IMR-90 (cell line): ENCODE results near the gene BIRC5. TPM values are rescaled to one million over a fixed set of nuclear protein-coding genes. Genes with fewer than 3 reads are reported as not detected.

Experiments
- ATAC-seq: fragments of 200-7000 bp; cut with Tn5 transposase; 2 replicates; pipeline ENCODE4 v1.9.1; 2020; ENCODE audit warnings: low read depth, mild to moderate bottlenecking, moderate library complexity
- BruUV-seq: library from RNA; stranded (reverse); fragments of 400-500 nt; replicated peaks from 2 replicates; lab custom pipeline; 2021; lab: Mats Ljungman, UMichigan
- CTCF ChIA-PET: fragments of 300-600 bp; formaldehyde crosslinking; extraction: SDS; loops from one replicate; lab custom pipeline; 2021; ENCODE audit warnings: antibody characterized with exemption; lab: Yijun Ruan, JAX
- POLR2A ChIA-PET: fragments of 300-600 bp; sonication (Branson Sonifier 250); formaldehyde crosslinking; loops from one replicate; lab custom pipeline; 2022; ENCODE audit warnings: antibody characterized with exemption; ENCODE audit not compliant: unreplicated experiment; lab: Charles Lee
- DNase-seq: peaks from one replicate; pipeline ENCODE4 v3.0.0; 2013
- H2AFZ ChIP-seq: replicated peaks from 2 replicates; pipeline ENCODE3; 2013; ENCODE audit warnings: low read length, mild to moderate bottlenecking; ENCODE audit not compliant: poor library complexity
- H2AK5ac ChIP-seq: 2 replicates; pipeline ENCODE4 v1.6.1; 2013; ENCODE audit warnings: low read depth, low read length, inconsistent platforms
- H2AK9ac ChIP-seq: replicated peaks from 2 replicates; pipeline ENCODE3; 2013; ENCODE audit warnings: mild to moderate bottlenecking, low read depth, low read length, moderate library complexity; ENCODE audit not compliant: poor library complexity
- H2BK120ac ChIP-seq: 2 replicates; pipeline ENCODE4 v1.6.1; 2013; ENCODE audit warnings: low read depth, low read length, inconsistent platforms
- H2BK15ac ChIP-seq: 3 replicates; pipeline ENCODE4 v1.6.1; 2013; ENCODE audit warnings: low read depth, low read length, inconsistent platforms
- H2BK20ac ChIP-seq: 2 replicates; pipeline ENCODE4 v1.6.1; 2013; ENCODE audit warnings: low read depth, mild to moderate bottlenecking, inconsistent platforms, low read length, moderate library complexity
- H2BK5ac ChIP-seq: 2 replicates; pipeline ENCODE4 v1.6.1; 2013; ENCODE audit warnings: mild to moderate bottlenecking, low read depth, low read length, inconsistent platforms; ENCODE audit not compliant: poor library complexity, severe bottlenecking
- H3K14ac ChIP-seq: replicated peaks from 2 replicates; pipeline ENCODE4 v1.6.1; 2013; ENCODE audit warnings: low read depth, low read length, inconsistent platforms
- H3K18ac ChIP-seq: 2 replicates; pipeline ENCODE4 v1.6.1; 2013; ENCODE audit warnings: low read depth, low read length, control low read depth
- H3K23ac ChIP-seq: 2 replicates; pipeline ENCODE4 v1.6.1; 2013; ENCODE audit warnings: low read depth, low read length, inconsistent platforms
- H3K27ac ChIP-seq: 2 replicates; pipeline ENCODE4 v1.5.1; 2013; ENCODE audit warnings: mild to moderate bottlenecking, control low read depth, low read length; ENCODE audit not compliant: insufficient read depth
- H3K27me3 ChIP-seq: 2 replicates; pipeline ENCODE4 v1.6.1; 2013; ENCODE audit warnings: low read length; ENCODE audit not compliant: control insufficient read depth, insufficient read depth
- H3K36me3 ChIP-seq: 2 replicates; pipeline ENCODE4 v1.6.1; 2013; ENCODE audit warnings: low read length, mixed read lengths; ENCODE audit not compliant: control insufficient read depth, insufficient read depth
- H3K4ac ChIP-seq: 2 replicates; pipeline ENCODE4 v1.6.1; 2013; ENCODE audit warnings: low read depth, low read length, inconsistent platforms
- H3K4me1 ChIP-seq: 2 replicates; pipeline ENCODE4 v1.6.1; 2013; ENCODE audit warnings: low read length, mixed read lengths; ENCODE audit not compliant: control insufficient read depth, insufficient read depth
- H3K4me2 ChIP-seq: 2 replicates; pipeline ENCODE4 v1.6.1; 2013; ENCODE audit warnings: low read depth, mild to moderate bottlenecking, control low read depth, low read length, moderate library complexity
- H3K4me3 ChIP-seq: 2 replicates; pipeline ENCODE4 v1.5.1; 2013; ENCODE audit warnings: low read depth, mild to moderate bottlenecking, control low read depth, low read length, moderate library complexity; ENCODE audit not compliant: insufficient read depth
- H3K56ac ChIP-seq: 2 replicates; pipeline ENCODE4 v1.6.1; 2013; ENCODE audit warnings: low read length, inconsistent platforms; ENCODE audit not compliant: insufficient read depth; ENCODE audit errors: extremely low read depth
- H3K79me1 ChIP-seq, 2 experiments: 2 replicates each; pipeline ENCODE4 v1.6.1; 2013; ENCODE audit warnings: low read length in 2 of 2, inconsistent platforms in 1 of 2, low read depth in 1 of 2
- H3K9ac ChIP-seq: 2 replicates; pipeline ENCODE4 v1.6.1; 2013; ENCODE audit warnings: low read depth, low read length, control low read depth
- H3K9me1 ChIP-seq: 2 replicates; pipeline ENCODE4 v1.6.1; 2013; ENCODE audit warnings: low read length, inconsistent platforms; ENCODE audit not compliant: insufficient read depth
- H3K9me3 ChIP-seq: 2 replicates; pipeline ENCODE4 v1.6.1; 2013; ENCODE audit warnings: low read length; ENCODE audit not compliant: control insufficient read depth, insufficient read depth
- H4K20me1 ChIP-seq: 2 replicates; pipeline ENCODE4 v1.6.1; 2013; ENCODE audit warnings: low read length, inconsistent platforms; ENCODE audit not compliant: insufficient read depth
- H4K5ac ChIP-seq: 2 replicates; pipeline ENCODE4 v1.6.1; 2013; ENCODE audit warnings: mild to moderate bottlenecking, low read depth, low read length, control low read depth
- H4K8ac ChIP-seq, 2 experiments: 2 replicates each; pipeline ENCODE4 v1.6.1; 2013; ENCODE audit warnings: low read depth in 2 of 2, low read length in 2 of 2, control low read depth in 1 of 2, inconsistent platforms in 1 of 2
- H4K91ac ChIP-seq: 2 replicates; pipeline ENCODE4 v1.6.1; 2013; ENCODE audit warnings: low read depth, low read length, inconsistent platforms; ENCODE audit not compliant: insufficient read depth
- BHLHE40 ChIP-seq: fragments of 150-350 bp; IDR thresholded peaks from 2 replicates; pipeline ENCODE4 v1.6.1; 2016; ENCODE audit warnings: mild to moderate bottlenecking, low read depth, low read length
- CHD1 ChIP-seq: IDR thresholded peaks from 2 replicates; pipeline ENCODE4 v1.6.1; 2012; ENCODE audit warnings: low read depth, low read length, improper control_type of control experiment
- MAFK ChIP-seq: IDR thresholded peaks from 2 replicates; pipeline ENCODE4 v1.6.1; 2012; ENCODE audit warnings: low read depth, low read length, improper control_type of control experiment
- RAD21 ChIP-seq: IDR thresholded peaks from 2 replicates; pipeline ENCODE4 v1.6.1; 2012; ENCODE audit warnings: low read length, improper control_type of control experiment
- RCOR1 ChIP-seq: IDR thresholded peaks from 2 replicates; pipeline ENCODE4 v1.6.1; 2012; ENCODE audit warnings: mild to moderate bottlenecking, low read length, improper control_type of control experiment; ENCODE audit not compliant: insufficient replicate concordance
- RFX5 ChIP-seq: IDR thresholded peaks from 2 replicates; pipeline ENCODE4 v1.8.0; 2012; ENCODE audit warnings: low read depth, mild to moderate bottlenecking, low read length, moderate library complexity
- USF2 ChIP-seq: fragments of 150-350 bp; IDR thresholded peaks from 2 replicates; pipeline ENCODE4 v1.6.1; 2017; ENCODE audit warnings: mild to moderate bottlenecking, antibody characterized with exemption, low read length, low read depth
- WGBS, 2 experiments: methylation state at CpG; one replicate each; pipeline versions ENCODE4 v1.1.5 to v1.1.7; 2013; ENCODE audit warnings: missing lambda C conversion rate in 2 of 2; ENCODE audit not compliant: insufficient read length in 1 of 2; ENCODE audit errors: extremely low coverage in 2 of 2; 5-methylcytosine and 5-hydroxymethylcytosine counted together
- dilution Hi-C: fragments of 300-500 bp; cut with HindIII; formaldehyde crosslinking; loops from one replicate; pipeline ENCODE4 v1.14.3; 2018; ENCODE audit warnings: low sequenced_read_pairs; ENCODE audit not compliant: unreplicated experiment
- in situ Hi-C: fragments of 300-500 bp; cut with MboI; formaldehyde crosslinking; loops from 3 replicates; pipeline ENCODE4 v1.14.3; 2019; ENCODE audit warnings: low sequenced_read_pairs, inconsistent platforms, mixed read lengths
- intact Hi-C: fragments of 100-400 bp; cut with micrococcal nuclease; formaldehyde crosslinking; loops from 2 replicates; pipeline ENCODE4 v1.10.0; 2022
- polyA plus RNA-seq, 3 experiments: library from polyadenylated mRNA; depleted of rRNA; stranded (reverse); fragments of >200 nt; gene quantifications; 2 replicates each; pipeline ENCODE4 v1.2.3, GENCODE V29; 2012; ENCODE audit warnings: low replicate concordance in 1 of 3
- total RNA-seq: library from RNA; depleted of rRNA; stranded (reverse); fragments of >200 nt; gene quantifications from 2 replicates; pipeline ENCODE4 v1.2.3, GENCODE V29; 2012
- TF ChIP-seq, protein P1 (sequence below): conservative IDR thresholded peaks from 2 replicates; pipeline ENCODE4 v1.5.1; 2012; ENCODE audit warnings: mild to moderate bottlenecking, low read depth, low read length, improper control_type of control experiment

BIRC5 gene
- total and polyA plus RNA-seq, 2 of the 4 experiments (the other 2 are of a cell fraction), result 16.6 to 52.7 TPM

GRCh38 chr17:78236362-78237127 lies 22.5 kb downstream of the BIRC5 start (continued):
- TF ChIP-seq, protein P1, sequence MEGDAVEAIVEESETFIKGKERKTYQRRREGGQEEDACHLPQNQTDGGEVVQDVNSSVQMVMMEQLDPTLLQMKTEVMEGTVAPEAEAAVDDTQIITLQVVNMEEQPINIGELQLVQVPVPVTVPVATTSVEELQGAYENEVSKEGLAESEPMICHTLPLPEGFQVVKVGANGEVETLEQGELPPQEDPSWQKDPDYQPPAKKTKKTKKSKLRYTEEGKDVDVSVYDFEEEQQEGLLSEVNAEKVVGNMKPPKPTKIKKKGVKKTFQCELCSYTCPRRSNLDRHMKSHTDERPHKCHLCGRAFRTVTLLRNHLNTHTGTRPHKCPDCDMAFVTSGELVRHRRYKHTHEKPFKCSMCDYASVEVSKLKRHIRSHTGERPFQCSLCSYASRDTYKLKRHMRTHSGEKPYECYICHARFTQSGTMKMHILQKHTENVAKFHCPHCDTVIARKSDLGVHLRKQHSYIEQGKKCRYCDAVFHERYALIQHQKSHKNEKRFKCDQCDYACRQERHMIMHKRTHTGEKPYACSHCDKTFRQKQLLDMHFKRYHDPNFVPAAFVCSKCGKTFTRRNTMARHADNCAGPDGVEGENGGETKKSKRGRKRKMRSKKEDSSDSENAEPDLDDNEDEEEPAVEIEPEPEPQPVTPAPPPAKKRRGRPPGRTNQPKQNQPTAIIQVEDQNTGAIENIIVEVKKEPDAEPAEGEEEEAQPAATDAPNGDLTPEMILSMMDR, result no peak

DNA sequence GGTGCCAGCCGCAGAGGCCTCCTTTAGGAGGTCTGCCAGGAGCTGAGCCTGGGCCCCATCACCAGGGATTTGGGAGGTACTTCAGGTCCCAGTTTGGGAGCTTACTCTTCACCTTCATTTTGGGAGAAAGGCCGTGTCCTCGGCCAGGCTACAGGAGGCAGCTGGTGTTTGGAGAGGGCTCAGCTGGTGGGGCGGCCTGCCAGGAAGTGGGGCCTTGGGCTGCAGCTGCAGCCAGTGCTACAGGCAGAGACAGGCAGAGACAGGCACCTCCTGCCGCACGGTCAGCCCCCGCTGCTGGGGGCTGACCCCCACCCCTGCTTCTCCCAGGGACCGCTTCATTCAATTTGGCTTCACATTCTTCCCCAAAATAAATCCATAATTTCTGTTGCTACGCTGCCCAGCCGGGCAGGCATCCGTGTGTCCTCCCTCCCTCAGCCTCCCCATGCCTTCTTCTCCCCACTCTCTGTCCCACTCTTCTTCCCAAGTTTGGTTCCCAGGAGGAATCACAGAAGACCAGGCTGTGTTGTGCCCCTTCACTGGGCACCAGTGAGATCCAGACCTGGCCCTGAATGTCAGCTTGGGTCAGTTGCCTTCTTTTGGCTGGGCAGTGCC lies 23.5 kb downstream of the BIRC5 start:
- 35% methylated on average over 4 of the region's 11 CpGs; no CpG with 5 or more reads in 1 of the 2 experiments for WGBS, 2 experiments
- H3K9me1 ChIP-seq, result no peaks in the 10 kb centered on the region
- H3K4me3 ChIP-seq, result no peak overlapping the region
- CTCF ChIA-PET, result interaction anchor here (0.6 to 1.4 kb wide), 2 partner anchors 14 to 132 kb away, joined by 3 to 5 read pairs; no protein-coding TSS in a partner anchor
- no peaks in the 10 kb centered on the region for H3K36me3 ChIP-seq
- no peak overlapping the region for H3K4ac ChIP-seq
- H2BK15ac ChIP-seq, result no peak overlapping the region
- no peak overlapping the region for H3K23ac ChIP-seq
- H2AK5ac ChIP-seq, result no peak overlapping the region
- no peaks in the 10 kb centered on the region for H4K20me1 ChIP-seq
- no peak overlapping the region for H4K5ac ChIP-seq
- H3K27ac ChIP-seq, result no peak overlapping the region
- no peak overlapping the region for H3K14ac ChIP-seq
- no peaks in the 10 kb centered on the region for H3K9me3 ChIP-seq
- H3K4me2 ChIP-seq, result no peak overlapping the region
- H3K18ac ChIP-seq, result no peak overlapping the region
- H3K56ac ChIP-seq, result no peak overlapping the region
- H2AFZ ChIP-seq, result no peak overlapping the region
- no peak overlapping the region for H4K8ac ChIP-seq
- H2BK120ac ChIP-seq, result no peak overlapping the region
- ATAC-seq, result peak; percentile 33; the same call in 1 of the 2 replicates
- no TSS peak for BruUV-seq
- DNase-seq, result no peak
- H3K9ac ChIP-seq, result no peak overlapping the region
- peaks cover 1% of the 10 kb centered on the region; the same call in 1 of the 2 replicates for H3K4me1 ChIP-seq
- dilution Hi-C loops (no loop called here), in situ Hi-C loops (no loop called here), intact Hi-C loops (no loop called here)
- no peak overlapping the region for H2BK5ac ChIP-seq
- POLR2A ChIA-PET, result no interaction called here
- H2AK9ac ChIP-seq, result no peak overlapping the region
- no peak overlapping the region for H4K91ac ChIP-seq
- no peaks in the 10 kb centered on the region for H3K79me1 ChIP-seq
- H3K27me3 ChIP-seq, result peaks cover 31% of the 10 kb centered on the region
- H2BK20ac ChIP-seq, result no peak overlapping the region
- no peak for TF ChIP-seq RCOR1
- TF ChIP-seq BHLHE40, result no peak
- TF ChIP-seq RFX5, result no peak
- TF ChIP-seq MAFK, result no peak
- no peak for TF ChIP-seq USF2
- TF ChIP-seq, protein P1, result no peak
- no peak for TF ChIP-seq CHD1
- no peak for TF ChIP-seq RAD21
